Activated naive CD8-positive, alpha-beta T cell (primary cell): ENCODE results near the gene PNLIPRP3.

Experiments used
- H3K27ac Mint-ChIP-seq: one replicate; pipeline ENCODE4 v1.8.0; 2021; ENCODE audit warnings: mixed read lengths
- H3K27me3 Mint-ChIP-seq: one replicate; pipeline ENCODE4 v1.8.0; 2021; ENCODE audit warnings: mixed read lengths
- H3K36me3 Mint-ChIP-seq: one replicate; pipeline ENCODE4 v1.8.0; 2021; ENCODE audit warnings: mixed read lengths
- H3K4me1 Mint-ChIP-seq: one replicate; pipeline ENCODE4 v1.8.0; 2021; ENCODE audit warnings: low read depth, mixed read lengths
- H3K4me3 Mint-ChIP-seq: one replicate; pipeline ENCODE4 v1.8.0; 2021; ENCODE audit warnings: mild to moderate bottlenecking, mixed read lengths
- H3K9me3 Mint-ChIP-seq: one replicate; pipeline ENCODE4 v1.8.0; 2021; ENCODE audit warnings: low read depth, mixed read lengths

The PNLIPRP3 gene

GRCh38 chr10:116511365-116511764, 83.7 kb downstream of the PNLIPRP3 start:
- Mint-ChIP-seq H3K4me3 (no peak overlapping the region), H3K9me3 (no peaks in the 10 kb centered on the region), H3K4me1 (no peaks in the 10 kb centered on the region), H3K27me3 (peaks cover 5% of the 10 kb centered on the region), H3K36me3 (no peaks in the 10 kb centered on the region), H3K27ac (no peak overlapping the region)

- no peaks in the 10 kb centered on the region for H3K4me1 Mint-ChIP-seq
- H3K27me3 Mint-ChIP-seq = peaks cover 6% of the 10 kb centered on the region
- H3K27ac Mint-ChIP-seq = no peak overlapping the region
- no peaks in the 10 kb centered on the region for H3K9me3 Mint-ChIP-seq
- no peaks in the 10 kb centered on the region for H3K36me3 Mint-ChIP-seq
- H3K4me3 Mint-ChIP-seq = no peak overlapping the region
Observed at GRCh38 chr10:116521424-116522290, 94.0 kb downstream of the PNLIPRP3 start.

GRCh38 chr10:116522803-116523381, 95.2 kb downstream of the PNLIPRP3 start:
- H3K4me1 Mint-ChIP-seq = no peaks in the 10 kb centered on the region
- H3K36me3 Mint-ChIP-seq = no peaks in the 10 kb centered on the region
- no peaks in the 10 kb centered on the region for H3K9me3 Mint-ChIP-seq
- no peak overlapping the region for H3K27ac Mint-ChIP-seq
- no peak overlapping the region for H3K4me3 Mint-ChIP-seq
- peaks cover 9% of the 10 kb centered on the region for H3K27me3 Mint-ChIP-seq

GRCh38 chr10:116524736-116525135, 97.1 kb downstream of the PNLIPRP3 start:
- Mint-ChIP-seq H3K36me3 (no peaks in the 10 kb centered on the region), H3K9me3 (no peaks in the 10 kb centered on the region), H3K4me3 (no peak overlapping the region), H3K4me1 (no peaks in the 10 kb centered on the region), H3K27me3 (peaks cover 9% of the 10 kb centered on the region), H3K27ac (no peak overlapping the region)

GRCh38 chr10:116526219-116526618, 98.6 kb downstream of the PNLIPRP3 start:
- H3K36me3 Mint-ChIP-seq = no peaks in the 10 kb centered on the region
- H3K27ac Mint-ChIP-seq = no peak overlapping the region
- no peaks in the 10 kb centered on the region for H3K4me1 Mint-ChIP-seq
- peaks cover 9% of the 10 kb centered on the region for H3K27me3 Mint-ChIP-seq
- no peaks in the 10 kb centered on the region for H3K9me3 Mint-ChIP-seq
- no peak overlapping the region for H3K4me3 Mint-ChIP-seq
